ENCODE data around the gene GMPPB. TPM values are rescaled to one million over a fixed set of nuclear protein-coding genes. Genes with fewer than 3 reads are reported as not detected.

Gene GMPPB
- total and polyA plus RNA-seq, 9 of the 15 experiments (the other 6 are each of a cell fraction or from before 2014, with no cell fraction given): 0.53 to 17.4 (median 8.1) TPM

GRCh38 chr3:49723628-49724551 lies at the start of gene GMPPB (continued):
- TF ChIP-seq MGA (IDR thresholded peaks at IDR 0.05): peak; percentile 73
- no peak for TF ChIP-seq RUNX1 (IDR thresholded peaks at IDR 0.05; ENCODE audit: low read depth)
- TF ChIP-seq PCBP2 (IDR thresholded peaks at IDR 0.05; ENCODE audit: low read depth, low read length, poor library complexity, severe bottlenecking): no peak
- TF ChIP-seq TAL1 (IDR thresholded peaks at IDR 0.05): no peak
- peak; percentile 90 for TF ChIP-seq RFX1 (IDR thresholded peaks at IDR 0.05)
- TF ChIP-seq REST (IDR thresholded peaks at IDR 0.05; ENCODE audit: borderline replicate concordance): peak; percentile 80
- TF ChIP-seq REST (CRISPR knock-in tag; IDR thresholded peaks at IDR 0.05; ENCODE audit: low read depth): peak; percentile 40; the same call in 1 of the 2 replicates

All from K562 (cell line).